Right ventricle myocardium superior (tissue), 1 donor: ENCODE data around the gene NRDE2. TPM values are rescaled to one million over a fixed set of nuclear protein-coding genes. Genes with fewer than 3 reads are reported as not detected.
"Not testable (repeated sequence)": the region's sequence is repeated elsewhere in the genome, so short reads cannot be mapped to it uniquely, and the experiment has no call there.

Experiments
- ATAC-seq: fragments of 200-7000 bp; cut with Tn5 transposase; one replicate; pipeline ENCODE4 v1.9.1; 2020; ENCODE audit warnings: mild to moderate bottlenecking; ENCODE audit not compliant: poor library complexity
- DNase-seq: peaks from one replicate; pipeline ENCODE4 v3.0.0-alpha.2; 2020
- intact Hi-C: fragments of 100-400 bp; cut with DNase I; formaldehyde crosslinking; loops from one replicate; pipeline ENCODE4 v1.11.2; 2022
- total RNA-seq: library from RNA; stranded (reverse); fragmentation: NEBNext Ultra II Directional; extraction: Animal tissue kit (Norgen Biotek cat#: 25700); gene quantifications from one replicate; pipeline ENCODE4 v1.2.1, GENCODE V29; 2021
- donor health status: DM: no; HTN: yes; CAD: no; lungs with severe emphysema.

Gene NRDE2
- total RNA-seq, 1 donor from 2014 or later = 9.5 TPM

GRCh38 chr14:90344331-90345238 is 12.8 kb upstream of the NRDE2 start:
- no peak for ATAC-seq
- no peak for DNase-seq
- intact Hi-C loops = no loop called here

- ATAC-seq (no peak), DNase-seq (no peak)
- intact Hi-C loops = no loop called here
These were observed 10.6 kb upstream of the NRDE2 start for GRCh38 chr14:90342327-90342726.

- intact Hi-C loops = no loop called here
- ATAC-seq (no peak), DNase-seq (no peak)
These were observed 10.0 kb upstream of the NRDE2 start for GRCh38 chr14:90341784-90342183.

- ATAC-seq, DNase-seq, intact Hi-C loops: not testable (repeated sequence)
These were observed 9.5 kb upstream of the NRDE2 start for GRCh38 chr14:90341232-90341631.

GRCh38 chr14:90336985-90337384 is 5.2 kb upstream of the NRDE2 start:
- intact Hi-C loops = no loop called here
- no peak for DNase-seq
- no peak for ATAC-seq

- no peak for ATAC-seq
- intact Hi-C loops = no loop called here
These were observed 4.7 kb upstream of the NRDE2 start for GRCh38 chr14:90336401-90336800.

GRCh38 chr14:90332271-90332584 is 487 bp upstream of the NRDE2 start:
- ATAC-seq = no peak
- DNase-seq = no peak
- intact Hi-C loops = loop anchor here (5.0 kb wide), 1 partner anchor 50 kb away; no protein-coding TSS in a partner anchor

More at GRCh38 chr14:90336401-90336800, 4.7 kb upstream of the NRDE2 start:
- DNase-seq = no peak

- ATAC-seq (no peak), DNase-seq (no peak)
- intact Hi-C loops = loop anchor here (5.0 kb wide), 1 partner anchor 52 kb away; no protein-coding TSS in a partner anchor
These were observed 1.2 kb downstream of the NRDE2 start for GRCh38 chr14:90330203-90331196.

- DNase-seq (no peak), ATAC-seq (no peak)
- intact Hi-C loops = no loop called here
These were observed 9.8 kb downstream of the NRDE2 start for GRCh38 chr14:90321891-90322290.

- DNase-seq = no peak
- ATAC-seq = no peak
- intact Hi-C loops = no loop called here
These were observed 11.9 kb downstream of the NRDE2 start for GRCh38 chr14:90319634-90320541.

- ATAC-seq (no peak), DNase-seq (no peak)
- intact Hi-C loops = no loop called here
These were observed 12.6 kb downstream of the NRDE2 start for GRCh38 chr14:90319173-90319572.

GRCh38 chr14:90318016-90318415 is 13.7 kb downstream of the NRDE2 start:
- no peak for ATAC-seq

GRCh38 chr14:90317286-90317685 is 14.5 kb downstream of the NRDE2 start:
- ATAC-seq (no peak), DNase-seq (no peak)
- intact Hi-C loops = no loop called here

More at GRCh38 chr14:90318016-90318415, 13.7 kb downstream of the NRDE2 start:
- intact Hi-C loops = no loop called here
- no peak for DNase-seq

GRCh38 chr14:90308561-90308960 is 23.2 kb downstream of the NRDE2 start:
- intact Hi-C loops = no loop called here
- DNase-seq = no peak
- no peak for ATAC-seq

GRCh38 chr14:90305176-90305601 is 26.6 kb downstream of the NRDE2 start:
- ATAC-seq (no peak), DNase-seq (no peak)
- intact Hi-C loops = no loop called here

- no peak for ATAC-seq
- no peak for DNase-seq
- intact Hi-C loops = no loop called here
These were observed 27.2 kb downstream of the NRDE2 start for GRCh38 chr14:90304502-90304901.

- ATAC-seq (no peak), DNase-seq (no peak)
- intact Hi-C loops = no loop called here
These were observed 28.3 kb downstream of the NRDE2 start for GRCh38 chr14:90303473-90303872.

GRCh38 chr14:90302529-90303303 is 29.0 kb downstream of the NRDE2 start:
- ATAC-seq = no peak
- intact Hi-C loops = no loop called here

More at GRCh38 chr14:90302529-90303303, 29.0 kb downstream of the NRDE2 start:
- DNase-seq = no peak
